Loucy (cell line): ENCODE results near the gene BCAS1.

Experiments
- EZH2phosphoT487 ChIP-seq: fragments of 200-600 bp; IDR thresholded peaks from 2 replicates; pipeline ENCODE4 v1.6.1; 2018; ENCODE audit warnings: antibody characterized with exemption, mild to moderate bottlenecking, moderate library complexity, borderline replicate concordance
- TF ChIP-seq, protein P1 (sequence below): fragments of 200-600 bp; sonication (generic); conservative IDR thresholded peaks from 2 replicates; pipeline ENCODE4 v1.5.1; 2014; ENCODE audit warnings: mild to moderate bottlenecking, antibody characterized with exemption, low read length

DNA sequence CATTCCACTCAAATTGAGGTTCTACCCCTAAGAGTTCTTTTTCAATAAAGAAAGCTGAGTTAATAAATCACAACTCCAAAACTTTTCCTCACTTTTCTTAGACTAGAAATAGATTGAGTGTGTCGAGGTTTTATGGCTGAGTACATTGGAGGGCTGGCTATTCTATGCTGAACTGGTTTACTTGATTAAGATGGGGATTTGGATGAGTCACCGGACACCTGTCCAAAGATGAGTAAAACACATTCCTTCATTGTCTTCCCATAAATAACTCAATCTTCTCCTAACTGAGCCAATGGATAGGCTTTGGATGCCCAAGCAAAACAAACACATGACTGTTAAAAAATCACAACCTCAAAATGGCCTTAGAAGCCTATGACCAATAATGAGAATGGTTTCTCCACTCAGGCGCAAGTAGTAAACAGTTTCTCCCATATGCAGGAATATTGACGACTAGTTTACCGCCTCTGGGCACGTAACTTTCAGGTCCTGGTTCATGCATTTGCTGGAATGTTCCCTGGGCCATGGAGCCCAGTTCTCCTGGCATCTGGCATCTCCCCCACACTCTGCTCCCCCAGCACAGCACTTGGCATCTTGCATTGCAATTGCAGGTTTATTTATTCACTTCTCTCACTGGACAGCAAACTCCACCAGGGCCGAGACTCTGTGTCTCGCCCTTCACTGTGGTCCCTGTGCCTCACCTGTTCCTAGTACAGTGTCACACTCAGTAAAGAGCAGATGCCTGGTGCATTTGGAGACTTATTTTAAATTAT lies 43.9 kb downstream of the BCAS1 start:
- TF ChIP-seq, protein P1, sequence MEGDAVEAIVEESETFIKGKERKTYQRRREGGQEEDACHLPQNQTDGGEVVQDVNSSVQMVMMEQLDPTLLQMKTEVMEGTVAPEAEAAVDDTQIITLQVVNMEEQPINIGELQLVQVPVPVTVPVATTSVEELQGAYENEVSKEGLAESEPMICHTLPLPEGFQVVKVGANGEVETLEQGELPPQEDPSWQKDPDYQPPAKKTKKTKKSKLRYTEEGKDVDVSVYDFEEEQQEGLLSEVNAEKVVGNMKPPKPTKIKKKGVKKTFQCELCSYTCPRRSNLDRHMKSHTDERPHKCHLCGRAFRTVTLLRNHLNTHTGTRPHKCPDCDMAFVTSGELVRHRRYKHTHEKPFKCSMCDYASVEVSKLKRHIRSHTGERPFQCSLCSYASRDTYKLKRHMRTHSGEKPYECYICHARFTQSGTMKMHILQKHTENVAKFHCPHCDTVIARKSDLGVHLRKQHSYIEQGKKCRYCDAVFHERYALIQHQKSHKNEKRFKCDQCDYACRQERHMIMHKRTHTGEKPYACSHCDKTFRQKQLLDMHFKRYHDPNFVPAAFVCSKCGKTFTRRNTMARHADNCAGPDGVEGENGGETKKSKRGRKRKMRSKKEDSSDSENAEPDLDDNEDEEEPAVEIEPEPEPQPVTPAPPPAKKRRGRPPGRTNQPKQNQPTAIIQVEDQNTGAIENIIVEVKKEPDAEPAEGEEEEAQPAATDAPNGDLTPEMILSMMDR, result no peak
- TF ChIP-seq EZH2phosphoT487, result no peak
